GM12878 (cell line): ENCODE results near the gene ARHGAP9.

Experiments used
- ATF7 ChIP-seq: fragments of 450-650 bp; IDR thresholded peaks from 2 replicates; pipeline ENCODE4 v1.6.1; 2016; ENCODE audit warnings: low read depth, mild to moderate bottlenecking
- CREB1 ChIP-seq: IDR thresholded peaks from 2 replicates; pipeline ENCODE4 v1.6.1; 2012; ENCODE audit warnings: low read depth, mild to moderate bottlenecking, inconsistent platforms
- CTCF ChIP-seq, 3 experiments: IDR thresholded peaks in 2 of 3; conservative IDR thresholded peaks in 1 of 3; 2 replicates each; pipeline ENCODE4 v1.5.1; 2011; ENCODE audit warnings: low read depth in 3 of 3, low read length in 3 of 3, mild to moderate bottlenecking in 3 of 3, control low read depth in 2 of 3, moderate library complexity in 2 of 3, inconsistent platforms in 1 of 3, mixed read lengths in 1 of 3; ENCODE audit not compliant: control insufficient read depth in 2 of 3, insufficient read depth in 1 of 3; ENCODE audit errors: extremely low read depth in 1 of 3
- ZNF274 ChIP-seq: IDR thresholded peaks from one replicate; pipeline ENCODE4 v1.8.0; 2011; ENCODE audit not compliant: insufficient read length, insufficient read depth

GRCh38 chr12:57471661-57472060, 8.0 kb downstream of the ARHGAP9 start:
- TF ChIP-seq CTCF (IDR thresholded peaks at IDR 0.05 in 2 of 3, conservative IDR thresholded peaks at IDR 0.05 in 1 of 3; ENCODE audit: control insufficient read depth in 2 of 3, extremely low read depth in 1 of 3, insufficient read depth in 1 of 3, low read depth in 3 of 3, low read length in 3 of 3) (no peak), CREB1 (no peak), ATF7 (no peak), ZNF274 (no peak)
